GM21723 (cell line): ENCODE results near the gene PTPA.
"Not testable (repeated sequence)": the region's sequence is repeated elsewhere in the genome, so short reads cannot be mapped to it uniquely, and the experiment has no call there.

ENCODE experiments used
- ATAC-seq: cut with Tn5 transposase; IDR thresholded peaks from one replicate; pipeline ENCODE4 v1.9.1; 2021; ENCODE audit warnings: mild to moderate bottlenecking, moderate library complexity; ENCODE audit not compliant: unreplicated experiment

The PTPA gene

GRCh38 chr9:129108805-129109536, 2.2 kb upstream of the PTPA start:
- no peak for ATAC-seq

DNA sequence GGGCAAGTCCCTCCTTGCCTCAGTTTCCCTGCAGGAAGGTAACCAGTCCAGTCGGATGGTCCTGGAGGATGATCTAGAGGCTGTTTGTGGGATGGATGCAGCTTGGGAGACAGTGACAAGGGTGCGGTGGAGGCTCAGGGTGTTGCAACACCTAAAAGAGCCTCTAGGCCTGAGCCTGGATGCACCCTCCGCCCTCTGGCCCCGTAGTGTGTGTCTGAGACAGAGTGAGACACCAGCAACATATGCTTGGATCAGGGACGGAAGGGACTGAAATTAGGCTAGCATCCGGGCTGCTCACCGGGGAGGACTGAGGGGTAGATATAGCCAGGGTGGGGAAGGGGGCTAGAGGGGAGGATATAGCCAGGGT, 1.7 kb upstream of the PTPA start:
- ATAC-seq = no peak

DNA sequence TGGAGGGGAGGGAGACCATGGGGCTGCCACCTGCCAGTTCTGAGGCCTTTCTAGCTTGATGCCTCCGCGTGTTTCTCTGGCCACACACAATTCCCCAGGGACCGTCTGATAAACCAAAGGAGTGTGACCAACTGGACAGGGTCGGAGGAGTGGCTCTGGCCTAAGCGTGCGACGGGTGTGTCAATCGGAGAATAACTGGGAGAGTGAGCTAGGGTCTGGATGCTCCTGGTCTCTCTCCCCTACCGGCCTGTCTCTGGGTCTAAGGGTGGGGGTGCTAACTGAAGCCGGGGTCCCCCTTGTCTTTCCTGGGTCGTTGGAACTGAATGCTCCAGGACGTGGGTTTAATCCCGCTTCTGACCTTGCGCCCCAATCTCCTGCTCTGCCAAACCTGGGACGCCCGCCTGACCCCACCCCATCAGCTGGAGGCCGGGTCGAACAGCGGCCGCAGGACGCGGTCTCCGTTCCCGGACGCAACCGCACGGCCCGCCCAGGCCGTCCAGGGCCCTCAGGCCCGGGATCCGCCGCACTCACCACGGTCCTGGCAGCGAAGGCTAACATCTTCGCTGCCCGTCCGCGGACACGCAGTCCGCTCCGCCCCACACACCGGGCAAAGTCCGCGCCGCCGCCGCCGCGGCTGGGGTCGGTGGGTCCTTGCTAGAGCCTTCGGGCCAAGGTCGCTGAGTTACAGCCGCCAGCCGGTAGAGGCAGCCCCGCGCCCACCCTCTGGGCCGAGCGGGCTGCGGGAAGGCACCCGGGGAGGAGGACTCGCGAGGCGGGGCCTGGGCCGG, 1.1 kb upstream of the PTPA start:
- ATAC-seq = no peak

- peak; percentile 2 for ATAC-seq
Measured at GRCh38 chr9:129111528-129112151, 425 bp downstream of the PTPA start.

DNA sequence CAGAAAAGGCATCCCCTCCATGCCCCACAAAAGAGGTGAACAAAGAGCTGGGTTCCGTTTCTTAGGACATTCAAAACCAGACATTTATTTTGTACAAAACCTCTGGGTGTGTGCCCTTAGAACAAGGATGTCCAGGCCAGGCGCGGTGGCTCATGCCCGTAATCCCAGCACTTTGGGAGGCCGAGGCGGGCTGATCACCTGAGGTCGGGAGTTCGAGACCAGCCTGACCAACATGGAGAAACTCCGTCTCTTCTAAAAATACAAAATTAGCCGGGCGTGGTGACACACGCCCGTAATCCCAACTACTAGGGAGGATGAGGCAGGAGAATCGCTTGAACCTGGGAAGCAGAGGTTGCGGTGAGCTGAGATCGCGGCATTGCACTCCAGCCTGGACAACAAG, 1.3 kb downstream of the PTPA start:
- ATAC-seq = not testable (repeated sequence)

GRCh38 chr9:129113645-129114304, 2.6 kb downstream of the PTPA start:
- ATAC-seq = no peak

DNA sequence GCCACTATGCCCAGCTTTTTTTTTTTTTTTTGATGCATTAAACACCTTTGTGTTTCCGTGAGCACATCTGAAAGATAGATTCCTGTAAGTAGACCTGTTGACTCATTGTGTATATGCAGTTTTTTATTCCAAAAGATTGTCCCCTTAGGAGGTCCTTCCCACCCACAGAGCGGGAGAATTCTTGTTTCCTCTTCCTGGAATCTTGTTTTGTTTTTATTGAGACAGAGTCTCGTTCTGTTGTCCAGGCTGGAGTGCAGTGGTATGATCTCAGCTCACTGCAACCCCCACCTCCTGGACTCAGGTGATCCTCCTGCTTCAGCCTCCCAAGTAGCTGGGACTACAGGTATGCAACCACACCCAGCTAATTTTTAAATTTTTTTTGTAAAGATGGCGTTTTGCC, 7.6 kb downstream of the PTPA start:
- no peak for ATAC-seq

DNA sequence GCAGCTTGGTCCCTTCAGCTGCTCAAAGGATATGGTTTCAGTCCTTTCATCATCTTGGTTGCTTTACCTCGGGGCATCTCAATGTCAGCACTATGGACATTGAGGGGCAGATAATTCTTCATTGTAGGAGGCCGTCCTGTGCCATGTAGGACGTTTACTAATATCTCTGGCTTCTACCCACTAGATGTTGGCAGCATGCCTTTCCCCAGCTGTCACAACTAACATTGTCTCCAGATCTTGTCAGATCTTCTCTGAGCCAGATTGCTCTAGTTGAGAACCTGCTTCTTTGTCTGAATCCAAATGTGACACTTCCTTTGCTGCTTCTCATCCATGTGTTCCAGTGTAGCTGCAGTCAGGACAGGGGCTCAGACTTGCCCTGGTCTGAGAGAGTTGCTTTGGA, 10.3 kb downstream of the PTPA start:
- no peak for ATAC-seq

DNA sequence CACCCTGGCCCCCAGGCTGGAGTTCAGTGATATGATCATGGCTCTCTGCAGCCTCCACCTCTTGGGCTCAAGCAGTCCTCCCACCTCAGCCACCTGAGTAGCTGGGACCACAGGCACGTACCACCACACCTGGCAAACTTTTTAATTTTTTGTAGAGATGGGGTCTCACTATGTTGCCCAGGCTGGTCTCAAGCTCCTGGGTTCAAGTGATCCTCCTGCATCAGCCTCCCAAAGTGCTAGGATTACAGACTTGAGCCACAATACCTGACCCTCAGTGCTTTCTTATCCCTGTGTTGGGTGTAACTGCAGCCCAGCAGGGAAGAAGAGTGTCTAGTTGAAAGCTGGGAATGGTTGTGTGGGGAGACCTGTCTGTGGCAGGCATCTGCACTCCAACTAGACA, 10.9 kb downstream of the PTPA start:
- no peak for ATAC-seq

- ATAC-seq = not testable (repeated sequence)
Measured at GRCh38 chr9:129122976-129123375, 11.8 kb downstream of the PTPA start.

DNA sequence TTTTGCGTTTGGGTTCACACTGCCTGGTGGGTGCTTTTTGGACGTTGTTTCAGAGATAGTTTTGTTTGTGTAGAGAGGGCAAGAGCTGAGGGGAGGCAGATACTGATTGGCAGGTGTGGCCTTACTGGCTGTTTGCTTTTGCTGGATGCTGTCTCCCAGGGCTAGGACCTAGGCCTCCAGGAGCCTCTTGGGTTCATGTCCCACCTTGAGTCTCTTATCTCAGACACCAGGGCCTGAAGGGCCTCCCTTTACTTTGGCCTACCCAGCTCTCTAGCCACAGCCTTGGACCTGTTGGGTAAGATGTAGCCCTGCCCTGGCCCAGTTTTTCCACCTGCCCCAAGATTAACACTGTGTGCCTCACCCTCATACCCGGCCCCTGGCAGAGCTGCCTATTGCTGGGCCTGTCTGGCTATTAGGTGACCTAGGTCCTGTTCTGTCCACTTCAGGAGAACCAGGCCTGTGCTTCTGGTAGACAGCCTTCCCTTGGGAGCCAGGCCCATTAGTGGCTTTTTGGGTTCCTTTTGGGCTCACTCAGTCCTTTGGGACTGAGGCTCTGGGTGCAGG, 13.4 kb downstream of the PTPA start:
- no peak for ATAC-seq

- no peak for ATAC-seq
Measured at GRCh38 chr9:129125478-129125877, 14.3 kb downstream of the PTPA start.

DNA sequence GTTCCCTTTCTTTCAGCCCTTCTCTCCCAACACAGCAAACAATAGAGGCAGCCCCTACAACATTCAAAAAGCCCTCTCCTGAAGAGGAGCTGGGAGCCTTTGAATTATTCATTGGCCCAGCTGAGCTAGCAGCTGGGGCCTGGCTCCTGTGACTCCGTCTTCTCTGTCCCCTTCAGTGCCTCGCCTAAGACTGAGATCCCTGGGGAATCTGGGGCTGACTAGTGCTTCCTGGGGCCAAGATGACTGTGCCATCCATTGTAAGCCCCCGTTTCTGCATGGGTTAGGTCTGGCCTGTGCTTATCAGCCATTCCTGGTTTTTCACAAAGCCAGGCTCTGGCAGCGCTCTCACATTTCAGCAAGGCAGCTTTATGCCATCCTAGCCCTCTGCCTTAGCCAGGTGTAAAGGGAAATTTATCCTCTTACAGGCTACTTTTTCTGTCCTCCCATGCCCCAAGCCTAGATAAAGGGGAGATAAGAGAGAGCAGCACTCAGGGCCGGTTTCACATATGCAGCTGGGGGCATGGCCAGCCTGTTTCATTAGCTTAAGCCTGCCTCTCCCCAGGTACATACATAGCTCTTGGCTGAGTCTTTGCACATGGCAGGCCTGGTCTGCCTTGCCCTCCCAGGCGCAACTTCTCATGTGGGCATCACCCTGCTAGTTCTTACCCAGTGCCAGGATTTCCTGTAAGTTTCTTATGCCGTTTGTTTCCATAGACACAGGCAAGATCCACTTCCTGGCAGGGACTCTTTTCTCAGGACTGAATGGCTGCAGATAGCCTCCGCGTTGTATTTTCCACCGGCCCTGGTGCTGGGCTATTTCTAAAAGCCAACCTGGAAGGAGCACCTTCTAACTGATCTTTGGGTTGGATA, 15.8 kb downstream of the PTPA start:
- ATAC-seq = no peak

DNA sequence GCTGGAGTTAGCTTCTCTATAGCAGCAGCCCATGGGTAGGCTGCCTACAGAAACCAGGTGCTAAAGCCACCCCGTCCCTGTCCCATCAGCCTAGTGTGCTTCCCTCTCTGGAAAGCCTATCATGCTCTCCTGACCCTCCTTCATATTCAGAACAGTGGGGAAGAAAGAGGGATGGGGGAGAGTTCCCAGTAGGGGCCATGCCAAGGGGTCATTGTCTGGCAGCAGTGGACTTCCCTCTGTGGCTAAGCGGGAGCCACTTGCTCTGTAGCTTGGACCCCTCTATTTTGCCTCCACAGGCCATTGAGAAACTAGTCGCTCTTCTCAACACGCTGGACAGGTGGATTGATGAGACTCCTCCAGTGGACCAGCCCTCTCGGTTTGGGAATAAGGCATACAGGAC, 17.5 kb downstream of the PTPA start:
- no peak for ATAC-seq

DNA sequence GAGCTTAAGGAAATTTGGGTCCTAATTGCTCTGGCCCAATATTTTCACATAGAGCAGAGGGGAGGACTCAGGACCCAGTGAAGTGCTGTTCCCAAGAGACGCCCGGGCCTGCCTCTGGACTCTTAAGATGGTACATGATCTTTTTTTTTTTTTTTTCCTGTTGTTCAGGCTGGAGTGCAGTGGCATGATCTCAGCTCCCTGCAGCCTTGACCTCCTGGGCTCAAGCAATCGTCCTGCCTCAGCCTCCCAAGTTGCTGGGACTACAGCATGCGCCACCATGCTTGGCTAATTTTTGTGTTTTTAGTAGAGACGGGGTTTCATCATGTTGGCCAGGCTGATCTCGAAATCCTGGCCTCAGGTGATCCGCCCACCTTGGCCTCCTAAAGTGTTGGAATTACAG, 19.1 kb downstream of the PTPA start:
- ATAC-seq = not testable (repeated sequence)

GRCh38 chr9:129130791-129131190, 19.6 kb downstream of the PTPA start:
- no peak for ATAC-seq

GRCh38 chr9:129131300-129132145, 20.3 kb downstream of the PTPA start:
- peak; percentile 55 for ATAC-seq

DNA sequence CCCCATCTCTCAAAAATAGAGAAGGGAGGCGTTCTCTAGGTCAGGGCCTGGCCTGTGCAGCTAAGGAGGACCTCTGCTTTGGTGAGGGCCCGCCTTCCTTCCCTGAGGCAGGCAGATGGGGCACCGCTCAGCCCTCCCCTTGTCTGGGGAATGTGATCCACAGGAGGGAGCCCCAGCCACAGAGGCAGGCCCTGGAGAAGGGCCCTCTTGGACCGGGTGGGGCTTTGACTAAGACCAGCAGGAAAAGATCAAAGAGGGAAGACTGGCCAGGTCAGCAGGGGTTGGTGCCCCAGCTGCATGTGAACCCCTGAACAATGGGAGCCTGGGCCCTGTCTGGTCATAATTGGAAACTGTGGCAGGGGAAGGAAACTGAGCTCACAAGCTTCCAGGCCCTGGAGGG, 21.9 kb downstream of the PTPA start:
- ATAC-seq = no peak

- no peak for ATAC-seq
Measured at GRCh38 chr9:129135476-129135875, 24.3 kb downstream of the PTPA start.
